Skin of body (tissue), 2 donors: ENCODE measurements around the gene TNFAIP3. TPM values are rescaled to one million over a fixed set of nuclear protein-coding genes. Genes with fewer than 3 reads are reported as not detected.

Experiments
- DNase-seq: peaks from one replicate; lab custom pipeline; 2025; lab: John Stamatoyannopoulos, UW
- total RNA-seq: library from RNA; depleted of rRNA; stranded (reverse); fragments of >200 nt; gene quantifications from one replicate; pipeline ENCODE4 v1.2.3, GENCODE V29; 2014

TNFAIP3 gene
- total RNA-seq, 1 donor from 2014 or later, result 43.9 TPM

DNA sequence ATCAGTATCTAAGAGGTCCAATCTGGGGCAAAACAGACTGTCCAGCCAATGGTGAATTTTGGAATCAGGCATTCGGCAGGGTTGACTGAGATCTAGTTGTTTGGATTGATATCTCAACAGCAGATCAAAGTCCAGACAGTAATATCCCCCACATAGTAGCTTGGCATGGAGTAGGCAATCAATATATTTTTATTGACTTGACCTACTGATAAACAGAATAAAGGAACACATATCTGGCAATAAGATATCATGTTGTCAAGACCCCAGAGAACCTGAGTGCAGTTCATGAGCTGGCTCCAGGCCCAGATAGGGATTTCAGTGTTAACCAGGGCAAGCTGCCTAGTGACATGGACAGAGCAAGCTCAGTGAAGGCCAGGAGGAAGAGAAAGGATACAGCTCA is 34.4 kb downstream of the TNFAIP3 start:
- DNase-seq, result no peak

DNA sequence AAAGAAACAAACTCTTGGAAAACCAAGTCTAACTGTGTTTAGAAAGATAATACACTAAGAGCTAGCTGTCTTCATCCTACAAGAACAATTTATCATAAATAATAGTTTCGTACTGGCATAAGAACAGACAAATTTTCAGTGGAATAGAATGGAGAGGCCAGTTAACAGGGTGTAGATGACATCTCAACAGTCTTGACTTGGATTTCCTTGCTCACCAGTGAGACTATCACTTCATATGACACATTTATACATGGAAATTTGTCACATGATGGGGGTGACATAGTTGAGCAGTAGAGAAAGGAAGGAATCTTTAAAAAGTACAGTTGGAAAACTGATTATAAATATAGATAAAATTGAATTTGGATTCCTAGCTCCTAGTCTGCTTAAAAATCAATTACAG is 35.6 kb downstream of the TNFAIP3 start:
- DNase-seq, result no peak

DNA sequence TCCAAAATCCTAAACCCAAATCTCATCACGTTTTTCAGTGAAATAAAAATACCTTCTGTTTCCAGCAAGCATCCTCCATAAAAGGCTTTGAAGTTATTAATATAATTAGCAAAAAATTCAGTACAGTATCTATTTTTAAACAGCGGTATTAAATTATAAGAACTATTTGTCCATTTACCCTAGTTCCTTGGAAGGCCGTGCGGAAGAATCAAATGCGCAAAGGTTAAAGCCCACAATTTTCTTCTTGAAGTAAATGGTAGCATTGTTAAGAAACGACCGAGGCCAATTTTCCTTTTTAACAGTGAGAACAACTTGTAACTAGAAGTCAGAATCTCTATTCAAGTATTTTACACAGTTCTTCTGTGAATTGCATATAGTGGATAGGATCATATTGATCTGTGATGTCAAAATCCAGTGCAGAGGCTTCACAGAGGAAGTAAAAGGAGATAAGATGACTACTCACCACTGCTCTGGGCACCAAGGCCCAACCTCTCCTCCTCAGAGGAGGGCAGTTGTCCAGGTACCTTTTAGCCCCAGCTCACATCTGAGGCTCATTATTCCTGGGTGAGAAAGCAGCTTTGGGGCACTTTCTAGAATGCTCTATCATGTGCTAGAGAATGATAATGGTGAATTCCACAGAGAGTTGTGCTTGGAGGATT is 36.3 kb downstream of the TNFAIP3 start:
- no peak for DNase-seq

DNA sequence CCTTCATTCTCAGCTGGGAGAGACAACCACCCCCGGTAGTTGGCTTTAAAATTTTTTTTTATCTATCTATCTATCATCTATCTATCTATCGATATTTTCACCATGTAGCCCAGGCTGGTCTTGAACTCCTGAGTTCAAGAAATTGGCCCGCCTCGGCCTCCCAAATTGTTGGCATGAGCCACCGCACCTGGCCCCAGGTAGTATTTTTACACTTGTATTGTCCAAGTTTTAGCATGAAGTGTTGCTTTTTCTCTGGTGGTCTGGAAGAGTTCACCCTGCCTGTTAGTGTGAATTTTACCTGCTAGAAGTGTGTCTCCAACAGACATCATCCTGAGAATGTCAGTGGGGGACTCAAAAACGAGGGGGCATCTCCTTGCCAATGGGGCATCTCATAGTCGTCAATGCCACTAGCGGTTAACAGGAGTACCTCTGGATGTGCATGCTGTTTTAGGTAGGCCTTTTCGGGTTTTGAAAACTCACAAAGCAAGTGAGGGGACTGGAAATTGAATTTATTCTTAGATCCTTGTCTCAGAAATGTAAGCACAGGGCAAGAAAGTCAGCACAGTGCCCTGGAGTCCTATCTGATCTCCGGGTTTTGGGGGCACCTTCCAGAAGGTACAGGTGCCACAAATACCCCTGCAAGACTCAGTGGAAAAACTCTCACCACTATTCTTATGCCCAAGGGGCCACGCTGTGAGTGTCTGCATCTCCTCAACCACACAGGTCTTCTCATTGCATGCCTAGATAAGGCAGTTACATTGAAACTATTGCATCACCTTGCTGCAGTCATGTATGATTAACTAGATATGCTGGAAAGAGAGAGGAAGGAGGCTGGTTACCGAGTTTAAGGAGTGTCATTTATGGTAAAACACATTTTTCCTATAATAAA is 37.1 kb downstream of the TNFAIP3 start:
- no peak for DNase-seq

DNA sequence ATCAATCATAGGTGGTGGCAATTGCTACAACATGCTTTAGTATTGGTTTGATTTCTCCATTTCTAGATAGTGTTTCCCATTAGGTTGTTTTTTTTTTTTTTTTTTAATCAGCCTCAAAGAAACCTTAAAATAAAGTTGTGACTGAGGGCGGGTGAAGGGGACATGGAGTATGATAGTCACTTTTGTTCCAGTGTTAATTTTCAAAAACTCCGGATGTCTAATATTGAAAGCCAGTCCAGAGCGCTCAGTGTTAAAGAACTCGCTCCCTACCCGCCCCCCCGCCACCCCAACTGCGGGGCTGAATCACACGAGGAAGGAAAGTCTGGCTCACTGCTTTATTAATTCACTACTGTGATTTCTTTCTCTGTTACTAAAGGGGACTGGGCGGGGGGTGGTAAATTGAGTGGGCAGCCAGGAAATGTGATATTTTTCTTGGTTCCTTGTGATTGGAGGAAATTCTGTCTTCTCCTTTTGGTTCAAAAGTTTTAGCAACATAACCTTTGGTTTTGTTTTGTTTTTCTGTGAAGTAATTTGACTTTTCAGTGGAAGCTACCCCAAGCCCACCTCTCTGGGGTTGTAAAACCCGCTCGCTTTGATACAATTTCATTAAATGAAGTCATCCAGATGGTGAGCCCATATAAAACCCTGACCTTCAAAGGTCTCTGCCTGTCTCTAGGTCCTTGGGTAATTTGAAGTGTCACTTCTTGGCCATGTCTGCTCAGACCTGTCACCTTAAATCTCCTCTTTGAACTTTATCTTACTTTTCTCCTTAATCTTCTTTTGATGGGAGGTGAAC is 38.0 kb downstream of the TNFAIP3 start:
- no peak for DNase-seq

DNA sequence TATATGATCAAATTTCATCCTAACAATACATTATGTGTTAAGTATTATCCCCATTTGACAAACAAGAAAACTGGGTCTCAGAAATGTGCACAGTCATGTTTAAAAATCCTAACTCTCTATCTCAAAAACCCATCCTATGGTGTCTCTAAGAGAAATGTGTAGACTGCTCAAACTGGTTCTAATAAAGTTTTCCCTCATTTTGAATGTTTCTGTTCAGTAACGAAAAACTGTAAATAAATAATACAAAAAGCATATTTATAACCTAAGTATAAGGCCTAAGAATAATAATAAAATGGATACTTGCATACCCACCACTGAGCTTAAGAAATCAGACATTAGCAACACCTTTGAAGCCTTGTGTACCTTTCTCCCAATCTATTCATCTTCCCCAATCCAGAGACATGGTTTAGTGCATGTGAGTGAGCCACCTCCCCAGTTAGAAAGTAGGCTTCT is 39.0 kb downstream of the TNFAIP3 start:
- no peak for DNase-seq

DNA sequence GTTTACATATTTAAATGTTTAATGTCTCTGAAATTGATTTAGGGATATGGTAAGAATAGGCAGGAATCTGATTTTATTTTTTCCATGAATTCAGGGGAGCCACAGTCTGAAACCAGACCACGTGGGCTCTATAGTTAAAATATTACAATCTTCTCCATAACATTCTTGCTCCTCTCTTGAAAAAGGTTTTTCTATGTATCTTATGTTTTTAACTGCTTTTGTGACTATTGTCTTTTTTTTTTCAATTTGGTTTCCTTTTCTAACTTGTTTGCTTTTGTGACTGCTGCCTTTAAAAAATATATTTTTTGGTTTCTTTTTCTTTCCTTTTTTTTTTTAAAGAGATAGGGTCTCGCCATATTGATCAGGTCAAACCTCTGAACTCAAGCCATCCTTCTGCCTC is 40.1 kb downstream of the TNFAIP3 start:
- no peak for DNase-seq

DNA sequence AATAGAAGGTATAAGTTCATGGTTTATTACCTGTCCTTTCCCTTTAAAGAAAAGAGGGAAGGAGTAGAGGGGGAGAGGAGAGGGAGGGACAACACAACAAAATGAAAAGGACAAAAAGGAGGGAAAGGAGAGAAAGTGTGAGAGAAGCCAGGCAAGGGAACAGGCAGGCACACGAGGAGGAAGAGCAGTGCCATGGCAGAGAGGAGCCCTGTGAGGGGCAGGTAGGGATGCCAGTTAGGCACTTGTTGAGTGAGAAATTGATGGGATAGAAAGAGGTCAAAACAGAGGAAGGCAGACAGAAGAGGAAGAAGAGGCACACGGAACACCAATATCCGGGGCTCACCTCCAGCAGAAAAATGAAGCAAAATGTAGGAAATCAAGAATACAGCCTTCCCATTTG is 42.5 kb downstream of the TNFAIP3 start:
- no peak for DNase-seq

DNA sequence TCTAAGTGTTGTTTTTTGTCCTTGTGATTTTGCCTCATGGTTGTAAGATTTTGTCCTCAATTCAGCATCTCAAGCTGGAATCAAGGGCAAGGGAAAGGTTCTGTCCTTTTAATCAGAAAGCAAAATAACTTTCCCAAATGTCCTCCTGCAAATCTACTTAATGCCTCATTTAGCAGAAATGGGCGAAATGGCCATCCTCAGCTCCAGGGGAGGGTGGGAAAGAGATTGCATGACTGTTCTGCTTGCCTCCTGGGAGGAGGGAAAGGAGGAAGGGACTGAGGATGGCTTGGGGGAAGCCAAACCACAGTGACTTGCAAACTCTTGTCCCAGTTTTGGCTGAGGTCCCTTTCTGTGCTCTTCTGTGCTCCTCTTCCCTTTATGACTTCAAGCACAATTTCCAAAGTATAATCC is 43.4 kb downstream of the TNFAIP3 start:
- DNase-seq, result no peak

DNA sequence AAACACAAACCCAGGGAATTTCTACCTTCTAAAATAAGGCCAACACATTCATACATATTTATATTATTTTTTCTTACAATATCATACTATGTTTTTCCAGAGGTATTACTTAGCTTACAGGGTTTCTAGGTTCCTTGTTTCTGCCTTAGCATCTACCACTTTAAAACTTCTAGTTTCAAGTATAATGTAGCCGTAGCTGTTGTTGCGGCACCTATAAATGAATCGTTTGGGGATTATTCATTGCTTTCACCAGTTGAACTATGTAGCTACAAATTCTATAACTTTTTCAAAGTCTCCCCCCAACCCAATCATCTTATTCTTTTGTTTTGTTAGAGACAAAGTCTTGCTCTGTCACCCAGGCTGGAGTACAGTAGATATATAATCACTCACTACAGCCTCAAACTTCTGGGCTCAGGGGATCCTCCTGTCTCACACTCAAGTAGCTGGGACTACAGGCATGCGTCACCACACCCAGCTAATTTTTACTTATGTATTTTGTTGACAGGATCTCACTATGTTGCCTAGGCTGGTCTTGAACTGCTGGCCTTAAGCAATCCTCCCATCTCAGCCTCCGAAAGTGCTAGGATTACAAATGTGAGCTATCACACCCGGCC is 43.9 kb downstream of the TNFAIP3 start:
- no peak for DNase-seq

DNA sequence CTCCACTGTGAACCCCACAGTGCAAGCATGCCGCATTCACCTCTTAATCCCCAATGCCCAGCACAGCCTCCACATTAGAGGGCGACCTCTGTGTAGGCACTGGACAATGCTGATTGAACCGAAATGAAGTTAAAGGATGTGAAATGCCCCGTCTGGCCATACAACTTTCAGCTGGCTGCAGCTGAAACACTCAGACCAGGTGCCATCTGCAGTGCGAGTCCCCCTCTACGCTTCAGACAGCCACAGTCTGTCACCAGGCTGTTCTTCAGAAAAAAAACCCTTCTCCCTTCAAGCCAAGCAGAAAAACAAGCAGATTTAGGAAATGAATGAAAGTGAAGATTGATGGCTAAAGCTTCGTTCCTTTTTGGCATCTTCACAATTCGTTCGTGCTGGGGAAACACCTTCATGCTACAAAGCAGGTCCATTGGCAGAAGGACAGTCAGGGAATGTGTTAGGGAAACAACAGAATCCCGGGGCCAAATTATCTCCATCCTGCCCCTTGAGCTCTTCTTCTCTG is 44.7 kb downstream of the TNFAIP3 start:
- no peak for DNase-seq

DNA sequence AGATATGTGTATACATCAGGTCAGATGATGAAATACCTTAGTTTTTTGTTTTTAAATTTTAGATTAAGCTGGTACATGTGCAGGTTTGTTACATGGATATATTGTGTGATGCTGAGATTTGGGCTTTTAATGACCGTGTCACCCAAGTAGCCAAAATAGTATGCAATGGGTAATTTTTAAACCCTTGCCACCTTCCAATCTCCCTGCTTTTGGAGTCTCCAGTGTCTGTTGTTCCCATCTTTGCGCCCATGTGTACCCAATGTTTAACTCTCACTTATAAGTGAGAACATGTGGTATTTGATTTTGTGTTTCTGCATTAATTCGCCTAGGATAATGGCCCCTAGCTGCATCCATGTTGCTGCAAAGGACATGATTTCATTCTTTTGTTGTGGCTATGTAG is 45.8 kb downstream of the TNFAIP3 start:
- DNase-seq, result no peak

DNA sequence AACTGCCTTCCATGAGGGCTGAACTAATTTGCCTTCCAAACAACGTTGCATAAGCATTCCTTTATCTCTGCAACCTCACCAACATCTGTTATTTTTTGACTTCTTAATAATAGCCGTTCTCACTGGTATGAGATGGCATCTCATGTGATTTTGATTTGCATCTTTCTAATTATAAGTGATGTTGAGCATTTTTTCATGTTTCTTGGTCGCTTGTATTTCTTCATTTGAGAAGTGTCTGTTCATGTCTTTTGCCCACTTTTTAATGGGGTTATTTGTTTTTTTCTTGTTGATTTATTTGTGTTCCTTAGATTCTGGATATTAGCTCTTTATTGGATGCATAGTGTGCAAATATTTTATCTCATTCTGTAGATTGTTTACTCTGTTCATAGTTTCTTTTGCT is 46.4 kb downstream of the TNFAIP3 start:
- no peak for DNase-seq

DNA sequence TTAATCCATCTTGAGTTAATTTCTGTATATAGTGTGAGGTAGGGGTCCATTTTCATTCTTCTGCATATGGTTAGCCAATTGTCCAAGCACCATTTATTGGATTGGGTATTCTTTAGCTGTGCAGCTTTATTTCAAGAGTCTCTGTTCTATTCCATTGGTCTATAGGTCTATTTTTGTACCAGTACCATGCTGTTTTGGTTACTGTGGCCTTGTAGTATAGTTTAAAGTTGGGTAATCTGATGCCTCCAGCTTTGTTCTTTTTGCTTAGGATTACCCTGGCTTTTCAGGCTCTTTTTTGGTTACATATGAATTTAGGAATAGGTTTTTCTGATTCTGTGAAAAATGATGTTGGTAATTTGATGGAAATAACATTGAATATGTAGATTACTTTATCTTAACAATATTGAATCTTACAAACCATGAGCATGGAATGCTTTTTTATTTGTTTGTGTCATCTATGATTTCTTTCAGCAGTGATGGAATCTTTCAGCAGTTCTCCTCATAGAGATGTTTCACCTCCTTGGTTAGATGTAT is 47.0 kb downstream of the TNFAIP3 start:
- DNase-seq, result no peak

DNA sequence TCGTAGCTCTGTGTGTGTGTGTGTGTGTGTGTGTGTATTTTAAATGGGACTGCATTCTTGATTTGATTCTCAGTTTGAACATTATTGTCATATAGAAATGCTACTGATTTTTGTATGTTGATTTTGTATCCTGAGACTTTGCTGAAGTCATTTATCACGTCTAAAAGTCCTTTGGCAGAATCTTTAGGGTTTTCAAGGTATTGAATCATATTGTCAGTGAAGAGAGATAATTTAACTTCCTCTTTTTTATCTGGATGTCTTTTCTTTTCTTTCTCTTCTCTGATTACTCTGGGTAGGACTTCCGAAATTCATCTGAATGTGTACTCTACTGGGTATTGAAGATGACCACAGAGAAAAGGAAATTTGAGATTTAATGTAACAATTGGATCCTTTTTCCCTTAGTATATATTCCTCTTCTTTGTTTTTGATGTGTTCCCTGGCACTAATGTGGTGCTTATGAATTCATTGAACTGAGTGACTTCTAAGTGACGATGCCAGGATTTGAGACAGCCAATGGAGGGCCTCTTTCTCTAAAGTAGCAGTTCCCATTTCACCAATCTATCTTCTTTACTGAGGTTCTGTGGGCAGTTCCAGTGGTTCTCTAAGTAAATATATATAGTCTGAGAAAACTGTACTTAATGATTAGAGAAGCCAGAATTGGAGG is 47.6 kb downstream of the TNFAIP3 start:
- DNase-seq, result no peak

DNA sequence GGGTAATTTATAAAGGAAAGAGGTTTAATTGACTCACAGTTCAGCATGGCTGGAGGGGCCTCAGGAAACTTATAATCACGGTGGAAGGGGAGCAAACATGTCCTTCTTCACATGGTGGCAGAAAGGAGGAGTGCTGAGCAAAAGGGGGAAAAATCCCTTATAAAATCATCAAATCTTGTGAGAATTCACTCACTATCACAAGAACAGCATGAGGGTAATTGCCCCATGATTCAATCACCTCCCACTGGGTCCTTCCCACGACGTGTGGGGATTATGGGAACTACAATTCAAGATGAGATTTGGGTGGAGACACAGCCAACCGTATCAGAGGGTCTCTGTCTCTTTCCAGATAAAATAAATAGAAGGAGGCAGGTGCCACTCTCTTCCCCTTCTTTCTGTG is 48.7 kb downstream of the TNFAIP3 start:
- no peak for DNase-seq

DNA sequence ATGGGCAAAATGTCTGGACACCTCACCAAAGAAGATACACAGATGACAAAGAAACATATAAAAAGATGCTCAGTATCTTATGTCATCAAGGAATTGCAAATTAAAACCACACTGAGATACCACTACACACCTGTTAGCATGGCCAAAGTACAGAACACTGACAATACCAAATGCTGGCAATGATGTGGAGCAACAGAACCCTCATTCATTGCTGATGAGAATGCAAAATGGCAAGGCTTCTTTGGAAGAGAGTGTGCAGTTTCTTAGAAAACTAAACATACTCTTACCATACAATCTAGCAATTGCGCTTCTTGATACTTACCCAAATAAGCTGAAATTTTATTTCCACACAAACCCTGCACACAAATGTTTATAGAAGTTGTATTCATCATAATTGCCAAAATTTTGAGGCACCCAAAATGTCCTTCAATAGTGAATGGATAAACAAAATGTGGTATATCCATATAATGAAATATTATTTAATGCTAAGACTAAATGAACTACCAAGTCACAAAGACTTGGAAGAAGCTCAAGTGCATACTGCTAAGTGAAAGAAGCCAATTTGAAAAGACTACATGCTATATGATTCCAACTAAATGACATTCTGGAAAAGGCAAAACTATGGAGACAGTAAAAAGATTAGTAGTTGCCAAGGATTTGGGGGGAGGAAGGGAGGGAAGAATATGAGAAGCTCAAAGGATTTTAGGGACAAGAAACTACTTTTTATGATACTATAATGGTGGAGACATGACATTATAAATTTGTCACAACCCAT is 50.7 kb downstream of the TNFAIP3 start:
- DNase-seq, result no peak

DNA sequence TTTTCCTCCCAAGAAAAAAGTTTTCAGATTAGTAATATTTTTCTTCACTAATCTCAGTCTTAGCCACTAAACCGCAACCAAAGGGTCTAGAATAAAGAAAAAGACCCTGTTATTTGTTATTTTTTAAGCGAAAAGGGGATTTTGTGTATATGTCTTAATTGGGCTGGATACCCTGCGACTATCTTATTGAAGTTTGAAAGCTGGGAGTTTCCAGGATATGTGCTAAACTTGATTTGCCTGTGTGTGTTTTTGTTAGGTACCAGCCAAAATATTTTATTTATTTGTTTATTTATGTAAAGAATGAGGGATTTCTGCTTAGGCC is 52.4 kb downstream of the TNFAIP3 start:
- no peak for DNase-seq

DNA sequence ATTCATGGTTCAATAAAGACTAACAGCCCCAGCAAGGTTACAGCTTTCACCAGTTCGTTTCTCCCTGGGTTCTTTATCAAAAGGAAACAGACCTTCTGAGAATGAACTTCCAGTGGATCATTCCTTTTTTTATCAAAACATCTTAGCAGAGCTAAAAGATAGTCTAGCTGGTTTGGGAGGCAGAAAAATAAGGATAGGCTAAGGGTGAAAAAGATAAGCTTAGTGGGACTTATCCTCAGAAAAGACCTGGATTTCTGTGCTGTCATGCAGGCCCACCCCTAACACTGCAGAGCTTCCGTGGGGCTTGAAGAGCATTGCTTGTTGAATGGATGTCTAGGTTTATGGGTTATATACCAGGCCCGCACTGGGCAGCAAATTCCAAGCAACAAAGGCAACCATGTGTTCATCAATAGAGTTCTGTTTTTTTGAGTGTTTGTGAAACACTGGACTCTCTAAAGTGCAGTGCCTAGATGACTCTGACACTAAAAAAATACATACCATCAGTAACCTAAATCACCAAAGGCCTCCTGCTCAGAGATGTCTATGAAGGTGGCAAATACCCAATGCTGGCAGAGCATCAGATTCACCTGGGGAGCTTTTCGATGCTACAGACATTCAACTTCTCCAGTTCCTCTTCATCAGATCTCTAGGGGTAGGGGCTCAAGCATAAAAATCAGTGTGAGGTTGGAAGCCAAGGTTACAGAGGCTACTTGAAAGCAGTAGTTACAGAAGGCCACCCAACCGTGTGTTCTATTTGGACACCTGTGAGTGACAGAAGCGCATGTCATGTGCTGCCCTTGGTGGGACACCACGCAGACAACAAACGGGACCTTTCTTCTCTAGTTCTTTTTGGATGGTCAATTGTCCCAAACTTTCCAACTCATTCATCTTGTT is 53.0 kb downstream of the TNFAIP3 start:
- no peak for DNase-seq
